ENCODE results near the gene FTCD.

Gene FTCD

DNA sequence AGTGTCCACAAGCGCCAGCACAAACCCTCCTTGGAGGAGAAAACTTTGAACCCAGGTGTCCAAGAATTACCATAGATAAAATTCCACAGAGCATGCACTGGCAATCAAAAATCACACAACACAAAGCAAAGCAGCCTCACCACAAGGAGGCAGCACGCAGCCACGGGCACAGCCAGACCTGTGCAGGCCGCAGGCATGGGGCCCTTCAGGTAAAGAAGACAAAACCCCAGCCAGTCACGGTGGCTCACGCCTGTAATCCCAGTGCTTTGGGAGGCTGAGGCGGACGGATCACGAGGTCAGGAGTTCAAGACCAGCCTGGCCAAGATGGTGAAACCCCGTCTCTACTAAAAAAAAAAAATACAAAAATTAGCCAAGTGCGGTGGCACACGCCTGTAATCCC, 8.0 kb downstream of the FTCD start:
- TF ChIP-seq, protein P1, sequence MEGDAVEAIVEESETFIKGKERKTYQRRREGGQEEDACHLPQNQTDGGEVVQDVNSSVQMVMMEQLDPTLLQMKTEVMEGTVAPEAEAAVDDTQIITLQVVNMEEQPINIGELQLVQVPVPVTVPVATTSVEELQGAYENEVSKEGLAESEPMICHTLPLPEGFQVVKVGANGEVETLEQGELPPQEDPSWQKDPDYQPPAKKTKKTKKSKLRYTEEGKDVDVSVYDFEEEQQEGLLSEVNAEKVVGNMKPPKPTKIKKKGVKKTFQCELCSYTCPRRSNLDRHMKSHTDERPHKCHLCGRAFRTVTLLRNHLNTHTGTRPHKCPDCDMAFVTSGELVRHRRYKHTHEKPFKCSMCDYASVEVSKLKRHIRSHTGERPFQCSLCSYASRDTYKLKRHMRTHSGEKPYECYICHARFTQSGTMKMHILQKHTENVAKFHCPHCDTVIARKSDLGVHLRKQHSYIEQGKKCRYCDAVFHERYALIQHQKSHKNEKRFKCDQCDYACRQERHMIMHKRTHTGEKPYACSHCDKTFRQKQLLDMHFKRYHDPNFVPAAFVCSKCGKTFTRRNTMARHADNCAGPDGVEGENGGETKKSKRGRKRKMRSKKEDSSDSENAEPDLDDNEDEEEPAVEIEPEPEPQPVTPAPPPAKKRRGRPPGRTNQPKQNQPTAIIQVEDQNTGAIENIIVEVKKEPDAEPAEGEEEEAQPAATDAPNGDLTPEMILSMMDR (conservative IDR thresholded peaks at IDR 0.05), result peak; percentile 95
- peak overlapping the region; percentile 67 for H3K27ac ChIP-seq

DNA sequence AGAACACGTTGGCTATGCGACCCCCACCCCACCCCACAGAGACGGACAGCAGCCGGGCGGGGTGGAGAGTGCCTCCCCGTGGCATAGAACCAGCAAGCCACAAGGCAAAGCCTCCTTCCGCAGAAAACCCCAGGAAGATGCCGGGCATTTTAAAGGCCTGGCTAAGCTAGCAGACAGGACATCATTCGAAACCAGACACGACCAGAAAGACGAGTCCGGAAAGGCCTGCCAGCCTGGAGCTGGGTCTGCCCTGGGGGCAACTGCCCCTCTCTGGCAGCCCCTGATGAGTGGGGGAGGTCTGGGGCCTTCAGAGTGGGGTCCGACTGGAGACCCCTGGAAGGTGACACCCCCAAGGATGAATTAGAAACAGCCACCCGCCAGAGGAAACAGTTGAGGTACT, 8.5 kb downstream of the FTCD start:
- TF ChIP-seq, protein P1 (conservative IDR thresholded peaks at IDR 0.05), result no peak
- peak overlapping the region; percentile 67 for H3K27ac ChIP-seq

DNA sequence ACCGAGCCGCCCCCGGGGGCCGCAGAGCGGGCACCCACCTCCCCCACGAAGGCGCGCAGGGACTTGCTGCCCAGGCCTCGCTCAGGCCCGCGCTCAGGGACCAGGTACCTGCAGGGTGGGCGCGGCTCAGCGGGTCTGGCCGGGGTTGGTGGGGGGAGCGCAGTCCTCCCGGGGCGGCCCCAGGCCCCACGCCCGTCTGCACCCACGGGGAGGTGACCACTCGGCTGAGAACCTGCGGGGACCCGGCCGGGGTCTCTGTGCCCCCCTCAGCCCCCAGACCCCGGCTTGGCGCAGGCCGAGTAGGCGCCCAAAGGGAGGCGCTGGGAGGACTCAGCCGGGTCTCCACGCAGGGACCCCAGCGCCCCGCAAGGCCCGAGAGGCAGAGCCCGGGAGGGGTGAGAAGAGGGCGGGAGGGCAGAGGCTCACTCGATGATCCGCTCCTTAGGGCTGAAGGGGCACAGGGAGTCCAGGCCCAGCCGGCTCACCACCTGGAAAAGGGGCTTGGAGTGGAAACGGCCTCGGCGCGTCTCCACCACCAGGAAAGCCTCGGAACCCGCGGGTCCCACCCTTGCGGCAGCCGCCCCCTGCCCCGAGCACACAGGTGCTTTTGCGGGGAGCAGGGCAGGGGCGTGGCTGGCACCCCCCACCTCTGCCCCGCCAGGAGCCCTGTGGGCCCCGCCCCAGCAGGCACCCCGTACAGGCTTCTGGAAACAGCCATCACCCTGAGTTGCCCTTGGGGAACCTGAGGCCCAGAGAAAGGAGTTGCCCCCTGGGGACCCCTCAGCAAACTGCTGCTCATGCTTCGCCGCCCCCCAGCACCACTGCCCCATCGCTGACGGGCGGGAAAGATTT, 9.3 kb downstream of the FTCD start:
- H3K27ac ChIP-seq, result peak overlapping the region; percentile 67
- TF ChIP-seq, protein P1 (conservative IDR thresholded peaks at IDR 0.05), result no peak

DNA sequence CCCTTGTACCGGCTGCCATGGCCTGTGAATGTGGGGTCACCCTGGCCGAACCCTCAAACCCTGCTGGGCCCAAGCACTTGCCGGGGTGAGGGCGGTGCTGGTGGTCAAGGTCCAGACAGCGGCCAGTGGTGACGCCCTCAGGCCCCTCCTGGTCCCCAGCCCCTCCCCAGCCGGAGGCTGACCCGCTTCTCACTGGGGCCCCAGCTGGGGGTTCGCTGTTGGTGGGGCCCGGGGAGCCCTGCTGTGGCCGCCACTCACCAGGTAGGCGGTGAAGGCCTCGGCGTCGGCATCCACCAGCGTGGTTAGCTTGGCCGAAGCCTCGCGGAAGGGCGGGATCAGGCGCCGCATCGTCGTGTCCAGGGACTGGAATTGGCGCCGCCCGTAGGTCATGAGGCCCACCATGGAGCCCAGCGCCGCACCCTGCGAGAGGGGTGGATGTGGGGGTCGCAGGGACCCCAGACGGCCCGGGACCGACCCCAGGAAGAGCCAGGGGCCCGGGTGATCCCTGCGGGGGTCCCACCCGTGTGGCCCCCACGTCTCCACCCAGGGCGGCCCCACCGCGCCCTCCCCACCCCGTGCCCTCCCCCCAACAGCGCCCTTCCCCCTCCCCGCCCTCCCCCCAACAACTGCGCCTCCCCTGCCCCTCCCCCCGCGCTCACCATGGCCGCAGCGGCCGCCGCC, 10.1 kb downstream of the FTCD start:
- TF ChIP-seq, protein P1 (conservative IDR thresholded peaks at IDR 0.05), result no peak
- H3K27ac ChIP-seq, result no peak overlapping the region

DNA sequence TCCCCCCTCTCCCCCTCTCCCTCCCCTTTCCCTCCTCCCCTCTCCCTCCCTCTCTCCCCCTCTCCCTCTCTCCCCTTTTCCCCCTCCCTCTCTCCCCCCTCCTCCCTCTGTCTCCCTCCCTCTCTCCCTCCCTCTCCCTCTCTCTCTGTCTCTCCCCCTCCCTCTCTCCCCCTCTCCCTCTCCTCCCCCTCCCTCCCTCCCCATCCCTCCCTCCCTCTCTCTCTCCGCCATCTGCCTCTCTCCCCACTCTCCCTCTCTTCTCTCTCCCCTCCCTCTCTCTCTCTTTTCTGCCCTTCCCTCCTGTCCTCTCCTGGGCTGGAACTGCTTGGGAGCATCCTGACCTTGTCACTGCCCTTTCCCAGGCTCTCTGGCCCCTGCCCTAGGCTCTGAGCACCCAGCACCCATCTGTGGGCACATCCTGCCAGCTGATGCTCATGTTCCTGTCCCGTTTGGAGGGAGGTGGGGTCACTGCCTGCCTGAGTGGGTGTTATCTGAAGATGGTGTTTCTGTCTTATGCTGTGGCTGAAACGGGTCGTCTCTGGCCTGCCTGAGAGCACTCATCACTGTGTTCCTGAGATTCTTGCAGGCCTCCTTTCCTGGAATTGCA, 10.8 kb downstream of the FTCD start:
- no peak overlapping the region for H3K27ac ChIP-seq
- TF ChIP-seq, protein P1 (conservative IDR thresholded peaks at IDR 0.05), result no peak

DNA sequence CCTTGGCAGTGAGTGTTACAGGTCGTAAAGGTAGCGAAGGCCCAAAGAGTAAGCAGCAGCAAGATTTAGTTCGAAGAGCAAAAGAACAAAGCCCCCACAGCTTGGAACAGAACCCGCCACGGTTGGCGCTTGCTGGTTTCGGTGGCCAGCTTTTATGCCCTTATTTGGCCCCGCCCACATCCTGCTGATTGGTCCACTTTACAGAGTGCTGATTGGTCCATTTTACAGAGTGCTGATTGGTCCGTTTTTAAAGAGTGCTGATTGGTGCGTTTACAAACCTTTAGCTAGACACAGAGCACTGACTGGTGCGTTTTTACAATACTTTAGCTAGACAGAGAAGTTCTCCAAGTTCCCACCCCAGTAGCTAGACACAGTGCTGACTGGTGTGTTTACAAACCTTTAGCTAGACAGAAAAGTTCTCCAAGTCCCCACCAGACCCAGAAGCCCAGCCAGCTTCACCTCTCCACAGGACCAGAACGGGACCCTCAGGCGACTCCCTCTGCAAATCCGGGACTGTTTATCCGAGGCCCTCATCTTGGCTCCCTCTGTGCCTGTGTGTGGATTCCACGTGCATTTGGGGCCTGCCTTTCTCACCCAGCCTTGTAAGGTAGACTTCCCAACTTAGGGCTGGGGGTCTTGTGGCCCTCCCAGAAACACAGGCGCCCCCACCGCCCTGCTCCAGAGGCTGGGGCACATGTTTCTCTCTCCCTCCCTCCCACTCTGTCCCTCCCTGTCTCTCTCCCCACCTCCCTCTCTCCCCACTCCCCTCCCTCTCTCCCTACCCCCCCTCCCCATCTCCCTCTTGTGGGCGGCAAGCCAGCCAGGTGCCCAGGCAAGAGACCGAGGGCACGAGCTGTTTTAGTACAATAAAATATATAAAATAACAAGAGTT, 12.6 kb downstream of the FTCD start:
- H3K27ac ChIP-seq, result peak overlapping the region; percentile 55; the same call in 1 of the 2 replicates
- TF ChIP-seq, protein P1 (conservative IDR thresholded peaks at IDR 0.05), result no peak
